Esophagus muscularis mucosa (tissue), 4 donors: ENCODE results near the gene SH3GL3.

ENCODE experiments used
- EP300 ChIP-seq: sonication (generic); formaldehyde crosslinking; IDR thresholded peaks from one replicate; pipeline ENCODE4 v1.6.1; 2017; ENCODE audit warnings: antibody characterized with exemption
- POLR2A ChIP-seq: fragments of 450-650 bp; IDR thresholded peaks from one replicate; pipeline ENCODE4 v1.6.1; 2017; ENCODE audit warnings: antibody characterized with exemption, moderate library complexity, mild to moderate bottlenecking, low read depth
- TF ChIP-seq, protein P1 (sequence below), 3 experiments: fragments of 200-600 bp in 2 of 3; fragments of 450-650 bp in 1 of 3; sonication (generic) in 2 of 3; IDR thresholded peaks; one replicate each; pipeline ENCODE4 v1.5.1; 2017 to 2019; ENCODE audit warnings: antibody characterized with exemption in 3 of 3, mild to moderate bottlenecking in 2 of 3, moderate library complexity in 1 of 3

DNA sequence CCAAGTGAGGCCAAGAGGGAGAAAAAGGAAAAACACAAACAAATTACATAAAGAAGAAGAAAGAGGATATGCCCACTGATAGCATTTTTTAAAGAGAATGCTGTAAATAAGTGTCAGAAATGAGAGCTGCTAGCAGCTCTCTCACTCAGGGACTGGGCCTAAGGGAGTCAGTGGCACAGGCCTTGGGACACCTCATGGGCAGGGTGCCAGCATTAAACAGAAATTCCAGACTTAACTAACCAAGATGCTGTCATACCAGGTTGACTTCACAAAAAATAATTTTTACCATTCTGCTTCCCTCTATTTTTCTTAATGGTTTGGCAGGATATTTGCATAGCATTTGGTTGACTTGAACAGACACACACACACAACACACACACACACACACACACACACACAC is 114.5 kb downstream of the SH3GL3 start:
- TF ChIP-seq, protein P1, sequence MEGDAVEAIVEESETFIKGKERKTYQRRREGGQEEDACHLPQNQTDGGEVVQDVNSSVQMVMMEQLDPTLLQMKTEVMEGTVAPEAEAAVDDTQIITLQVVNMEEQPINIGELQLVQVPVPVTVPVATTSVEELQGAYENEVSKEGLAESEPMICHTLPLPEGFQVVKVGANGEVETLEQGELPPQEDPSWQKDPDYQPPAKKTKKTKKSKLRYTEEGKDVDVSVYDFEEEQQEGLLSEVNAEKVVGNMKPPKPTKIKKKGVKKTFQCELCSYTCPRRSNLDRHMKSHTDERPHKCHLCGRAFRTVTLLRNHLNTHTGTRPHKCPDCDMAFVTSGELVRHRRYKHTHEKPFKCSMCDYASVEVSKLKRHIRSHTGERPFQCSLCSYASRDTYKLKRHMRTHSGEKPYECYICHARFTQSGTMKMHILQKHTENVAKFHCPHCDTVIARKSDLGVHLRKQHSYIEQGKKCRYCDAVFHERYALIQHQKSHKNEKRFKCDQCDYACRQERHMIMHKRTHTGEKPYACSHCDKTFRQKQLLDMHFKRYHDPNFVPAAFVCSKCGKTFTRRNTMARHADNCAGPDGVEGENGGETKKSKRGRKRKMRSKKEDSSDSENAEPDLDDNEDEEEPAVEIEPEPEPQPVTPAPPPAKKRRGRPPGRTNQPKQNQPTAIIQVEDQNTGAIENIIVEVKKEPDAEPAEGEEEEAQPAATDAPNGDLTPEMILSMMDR (IDR thresholded peaks at IDR 0.05) = no peak
- TF ChIP-seq POLR2A (no peak), EP300 (no peak)
